ENCODE results near the gene GGACT.

Gene GGACT

GRCh38 chr13:100534147-100534843 lies 54.3 kb downstream of the GGACT start:
- TF ChIP-seq GATA3 (IDR thresholded peaks at IDR 0.05; ENCODE audit: low read depth, low read length), result no peak
- no peak for TF ChIP-seq GATA2 (IDR thresholded peaks at IDR 0.05; ENCODE audit: low read depth, low read length)

DNA sequence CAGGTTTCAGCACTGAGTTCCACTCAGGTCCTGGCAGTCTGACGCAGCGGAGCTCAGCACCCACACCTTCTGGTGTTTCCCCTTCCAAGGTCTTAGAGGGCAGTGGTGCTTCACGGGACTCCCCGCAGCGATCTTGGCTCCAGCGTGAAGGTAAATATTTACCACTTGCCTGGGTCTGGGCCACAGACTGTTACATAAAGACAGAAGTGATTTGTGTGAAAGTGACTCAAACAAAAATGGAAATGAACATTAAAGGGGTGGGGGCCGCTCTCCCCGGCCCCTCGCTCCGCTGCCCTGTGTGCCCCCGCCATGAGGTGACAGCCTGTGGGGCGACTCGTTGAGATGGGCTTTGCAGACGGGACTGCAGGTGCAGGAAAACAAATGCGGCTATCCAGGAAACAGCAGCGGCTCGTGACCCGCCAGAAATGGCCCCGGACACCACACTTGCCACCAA lies 55.0 kb downstream of the GGACT start:
- TF ChIP-seq GATA3 (IDR thresholded peaks at IDR 0.05; ENCODE audit: low read depth, low read length) (no peak), GATA2 (IDR thresholded peaks at IDR 0.05; ENCODE audit: low read depth, low read length) (no peak)

GRCh38 chr13:100532836-100533435 lies 55.7 kb downstream of the GGACT start:
- TF ChIP-seq GATA2 (IDR thresholded peaks at IDR 0.05; ENCODE audit: low read depth, low read length) (no peak), GATA3 (IDR thresholded peaks at IDR 0.05; ENCODE audit: low read depth, low read length) (no peak)

GRCh38 chr13:100532090-100532766 lies 56.4 kb downstream of the GGACT start:
- TF ChIP-seq GATA2 (IDR thresholded peaks at IDR 0.05; ENCODE audit: low read depth, low read length) (no peak), GATA3 (IDR thresholded peaks at IDR 0.05; ENCODE audit: low read depth, low read length) (no peak)

DNA sequence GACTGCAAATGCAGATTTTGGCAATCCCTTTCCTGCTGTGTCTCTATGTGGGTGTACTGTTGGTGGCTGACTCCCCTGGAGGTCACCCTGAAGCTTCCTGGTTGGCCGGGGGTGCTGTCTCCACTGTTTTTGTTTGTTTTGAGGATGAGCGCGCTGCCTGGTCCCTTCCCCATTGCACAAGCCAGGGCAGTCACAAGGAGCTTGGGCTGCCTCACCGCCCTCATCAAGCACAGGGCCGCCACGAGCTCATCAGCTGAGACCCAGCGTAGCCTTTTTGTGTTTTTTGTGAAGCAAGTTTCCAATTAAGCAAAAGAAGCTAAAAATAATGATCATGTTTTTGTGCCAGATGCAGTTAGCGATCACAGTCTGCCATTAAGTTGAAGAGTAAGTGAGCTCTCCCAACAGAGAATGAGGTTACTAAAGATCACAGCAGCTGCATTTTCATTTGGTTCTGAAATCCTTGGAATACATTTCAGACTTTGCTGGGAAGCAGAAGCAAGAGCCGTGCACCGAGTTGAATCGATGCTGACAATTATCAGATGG lies 57.8 kb downstream of the GGACT start:
- TF ChIP-seq GATA2 (IDR thresholded peaks at IDR 0.05; ENCODE audit: low read depth, low read length), result no peak
- TF ChIP-seq GATA3 (IDR thresholded peaks at IDR 0.05; ENCODE audit: low read depth, low read length), result no peak

DNA sequence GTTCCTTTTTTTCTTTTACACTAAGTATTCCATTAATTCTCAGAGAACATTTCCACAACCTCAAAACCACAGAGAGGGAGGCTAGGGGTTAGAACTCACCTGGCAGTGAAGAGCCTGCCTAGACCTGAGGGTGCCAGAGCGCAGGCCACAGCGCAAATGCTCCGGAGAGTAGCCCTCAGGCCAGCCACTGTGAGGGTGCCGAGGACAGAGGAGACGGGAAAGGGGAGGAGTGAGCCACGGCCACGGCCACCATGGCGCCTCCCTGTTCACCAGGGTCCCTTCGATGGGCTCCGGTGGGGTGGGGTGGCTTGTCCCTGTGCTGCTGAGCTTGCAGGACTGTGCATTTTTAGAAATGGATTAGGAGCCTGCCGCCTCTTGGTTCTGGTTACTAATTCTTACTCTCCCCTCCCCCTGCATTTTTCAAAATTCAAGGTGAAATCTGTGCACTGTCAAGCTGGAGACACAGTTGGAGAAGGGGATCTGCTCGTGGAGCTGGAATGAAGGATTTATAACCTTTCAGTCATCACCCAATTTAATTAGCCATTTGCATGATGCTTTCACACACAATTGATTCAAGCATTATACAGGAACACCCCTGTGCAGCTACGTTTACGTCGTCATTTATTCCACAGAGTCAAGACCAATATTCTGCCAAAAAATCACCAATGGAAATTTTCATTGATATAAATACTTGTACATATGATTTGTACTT lies 58.8 kb downstream of the GGACT start:
- no peak for TF ChIP-seq GATA2 (IDR thresholded peaks at IDR 0.05; ENCODE audit: low read depth, low read length)
- TF ChIP-seq GATA3 (IDR thresholded peaks at IDR 0.05; ENCODE audit: low read depth, low read length), result no peak

DNA sequence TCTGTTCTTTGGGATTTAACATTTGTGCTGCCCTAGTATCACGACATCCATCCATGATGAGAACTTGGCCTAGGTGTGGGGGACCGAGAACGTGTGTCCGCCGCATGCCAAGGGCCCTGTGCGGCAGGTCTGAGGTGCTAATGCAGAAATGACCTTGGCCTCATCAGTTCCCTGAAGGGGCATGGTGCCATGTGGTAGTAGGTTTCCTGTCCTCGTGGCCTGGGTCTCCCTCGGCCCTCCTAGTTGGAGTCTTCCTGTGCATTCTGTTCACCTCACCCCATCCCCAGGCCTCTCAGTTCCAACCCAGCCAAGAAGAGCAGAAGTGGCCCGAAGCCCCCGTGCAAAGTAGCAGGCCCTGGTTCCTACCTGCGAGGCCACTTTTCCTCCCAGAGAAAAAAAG lies 59.8 kb downstream of the GGACT start:
- TF ChIP-seq GATA2 (IDR thresholded peaks at IDR 0.05; ENCODE audit: low read depth, low read length), result no peak
- no peak for TF ChIP-seq GATA3 (IDR thresholded peaks at IDR 0.05; ENCODE audit: low read depth, low read length)

- TF ChIP-seq GATA3 (IDR thresholded peaks at IDR 0.05; ENCODE audit: low read depth, low read length) (no peak), GATA2 (IDR thresholded peaks at IDR 0.05; ENCODE audit: low read depth, low read length) (no peak)
Observed at GRCh38 chr13:100528353-100528752, 60.2 kb downstream of the GGACT start.

GRCh38 chr13:100527644-100528043 lies 60.9 kb downstream of the GGACT start:
- no peak for TF ChIP-seq GATA2 (IDR thresholded peaks at IDR 0.05; ENCODE audit: low read depth, low read length)
- no peak for TF ChIP-seq GATA3 (IDR thresholded peaks at IDR 0.05; ENCODE audit: low read depth, low read length)

DNA sequence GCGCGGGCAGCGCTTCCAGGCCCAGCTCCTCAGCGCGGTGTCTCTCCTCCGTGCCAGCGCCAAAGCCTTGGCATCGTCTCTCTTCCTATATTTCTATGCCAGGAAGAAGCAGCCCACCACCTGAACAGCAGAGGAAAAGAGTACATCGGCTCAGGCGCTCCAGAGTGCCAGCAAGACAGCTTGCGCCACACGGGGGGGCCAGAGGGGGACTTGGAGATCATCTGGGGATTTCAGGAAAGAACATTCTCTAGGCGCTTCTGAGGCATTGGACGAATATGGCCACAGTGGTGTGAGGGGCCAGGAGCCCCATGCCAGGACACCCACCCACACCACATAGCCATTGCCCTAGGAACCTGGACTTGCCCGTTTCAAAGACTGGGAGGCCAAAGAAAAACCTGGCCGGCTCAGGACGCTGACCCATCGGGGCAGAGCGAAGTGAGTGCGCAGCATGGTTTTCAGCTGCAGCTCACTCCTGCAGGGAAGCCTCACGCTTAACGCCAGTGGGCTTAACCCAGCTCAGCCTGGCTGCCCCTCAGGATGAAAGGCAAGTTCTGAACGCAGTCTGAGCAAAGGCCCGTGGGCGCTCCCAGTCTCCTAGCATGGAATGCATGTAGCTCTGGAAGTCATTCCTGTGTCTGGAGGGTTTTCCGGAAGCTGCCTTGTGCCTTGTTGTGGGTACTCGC lies 62.1 kb downstream of the GGACT start:
- no peak for TF ChIP-seq GATA2 (IDR thresholded peaks at IDR 0.05; ENCODE audit: low read depth, low read length)
- TF ChIP-seq GATA3 (IDR thresholded peaks at IDR 0.05; ENCODE audit: low read depth, low read length), result no peak

GRCh38 chr13:100525453-100526317 lies 62.9 kb downstream of the GGACT start:
- no peak for TF ChIP-seq GATA3 (IDR thresholded peaks at IDR 0.05; ENCODE audit: low read depth, low read length)
- no peak for TF ChIP-seq GATA2 (IDR thresholded peaks at IDR 0.05; ENCODE audit: low read depth, low read length)

- TF ChIP-seq GATA2 (IDR thresholded peaks at IDR 0.05; ENCODE audit: low read depth, low read length) (no peak), GATA3 (IDR thresholded peaks at IDR 0.05; ENCODE audit: low read depth, low read length) (no peak)
Observed at GRCh38 chr13:100523981-100524386, 64.6 kb downstream of the GGACT start.

DNA sequence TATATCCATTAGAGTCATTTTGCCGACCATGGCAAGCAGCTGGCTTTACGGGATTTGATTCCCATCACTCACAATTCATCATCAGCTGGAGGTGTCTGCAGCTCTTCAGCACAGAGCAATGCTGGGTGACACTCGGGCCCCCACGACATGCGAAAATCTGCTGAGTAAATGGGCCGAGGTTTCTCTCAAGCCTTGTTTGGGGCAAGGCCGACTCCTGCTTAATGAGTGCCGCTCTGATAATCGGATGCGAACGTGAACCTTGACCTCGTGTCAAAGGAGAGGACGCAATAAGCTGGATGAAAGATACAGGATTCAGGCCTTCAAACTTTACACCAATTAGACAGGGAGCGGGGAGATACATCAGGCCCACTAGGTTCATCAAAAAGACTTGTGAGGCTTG lies 65.2 kb downstream of the GGACT start:
- no peak for TF ChIP-seq GATA3 (IDR thresholded peaks at IDR 0.05; ENCODE audit: low read depth, low read length)
- no peak for TF ChIP-seq GATA2 (IDR thresholded peaks at IDR 0.05; ENCODE audit: low read depth, low read length)
